IMR-90 (cell line): ENCODE results near the gene GCSH.

Source experiments
- CTCF ChIP-seq: conservative IDR thresholded peaks from 2 replicates; pipeline ENCODE4 v1.5.1; 2012; ENCODE audit warnings: mild to moderate bottlenecking, low read depth, low read length, improper control_type of control experiment
- POLR2A ChIP-seq: IDR thresholded peaks from 2 replicates; pipeline ENCODE4 v1.6.1; 2012; ENCODE audit warnings: mild to moderate bottlenecking, low read depth, low read length
- RFX5 ChIP-seq: IDR thresholded peaks from 2 replicates; pipeline ENCODE4 v1.8.0; 2012; ENCODE audit warnings: low read depth, mild to moderate bottlenecking, low read length, moderate library complexity

GRCh38 chr16:81107511-81107910 lies 11.3 kb upstream of the GCSH start:
- TF ChIP-seq RFX5 (no peak), CTCF (no peak), POLR2A (no peak)
